C4-2B (cell line): ENCODE results near the gene ZNHIT1.

Experiments
- H3K27ac ChIP-seq: fragments of 450-650 bp; 2 replicates; pipeline ENCODE4 v1.5.1; 2017
- ZFX ChIP-seq: fragments of 450-650 bp; IDR thresholded peaks from 2 replicates; pipeline ENCODE4 v1.6.1; 2017
- TF ChIP-seq, protein P1 (sequence below): fragments of 450-650 bp; conservative IDR thresholded peaks from 2 replicates; pipeline ENCODE4 v1.5.1; 2017; ENCODE audit warnings: mild to moderate bottlenecking

ZNHIT1 gene

GRCh38 chr7:101234636-101235035, 16.7 kb downstream of the ZNHIT1 start:
- H3K27ac ChIP-seq, result no peak overlapping the region
- TF ChIP-seq ZFX, result no peak
- TF ChIP-seq, protein P1, sequence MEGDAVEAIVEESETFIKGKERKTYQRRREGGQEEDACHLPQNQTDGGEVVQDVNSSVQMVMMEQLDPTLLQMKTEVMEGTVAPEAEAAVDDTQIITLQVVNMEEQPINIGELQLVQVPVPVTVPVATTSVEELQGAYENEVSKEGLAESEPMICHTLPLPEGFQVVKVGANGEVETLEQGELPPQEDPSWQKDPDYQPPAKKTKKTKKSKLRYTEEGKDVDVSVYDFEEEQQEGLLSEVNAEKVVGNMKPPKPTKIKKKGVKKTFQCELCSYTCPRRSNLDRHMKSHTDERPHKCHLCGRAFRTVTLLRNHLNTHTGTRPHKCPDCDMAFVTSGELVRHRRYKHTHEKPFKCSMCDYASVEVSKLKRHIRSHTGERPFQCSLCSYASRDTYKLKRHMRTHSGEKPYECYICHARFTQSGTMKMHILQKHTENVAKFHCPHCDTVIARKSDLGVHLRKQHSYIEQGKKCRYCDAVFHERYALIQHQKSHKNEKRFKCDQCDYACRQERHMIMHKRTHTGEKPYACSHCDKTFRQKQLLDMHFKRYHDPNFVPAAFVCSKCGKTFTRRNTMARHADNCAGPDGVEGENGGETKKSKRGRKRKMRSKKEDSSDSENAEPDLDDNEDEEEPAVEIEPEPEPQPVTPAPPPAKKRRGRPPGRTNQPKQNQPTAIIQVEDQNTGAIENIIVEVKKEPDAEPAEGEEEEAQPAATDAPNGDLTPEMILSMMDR, result no peak

GRCh38 chr7:101235050-101235449, 17.1 kb downstream of the ZNHIT1 start:
- TF ChIP-seq, protein P1, result no peak
- no peak for TF ChIP-seq ZFX
- H3K27ac ChIP-seq, result no peak overlapping the region

GRCh38 chr7:101235522-101235921, 17.6 kb downstream of the ZNHIT1 start:
- no peak for TF ChIP-seq ZFX
- TF ChIP-seq, protein P1, result no peak

DNA sequence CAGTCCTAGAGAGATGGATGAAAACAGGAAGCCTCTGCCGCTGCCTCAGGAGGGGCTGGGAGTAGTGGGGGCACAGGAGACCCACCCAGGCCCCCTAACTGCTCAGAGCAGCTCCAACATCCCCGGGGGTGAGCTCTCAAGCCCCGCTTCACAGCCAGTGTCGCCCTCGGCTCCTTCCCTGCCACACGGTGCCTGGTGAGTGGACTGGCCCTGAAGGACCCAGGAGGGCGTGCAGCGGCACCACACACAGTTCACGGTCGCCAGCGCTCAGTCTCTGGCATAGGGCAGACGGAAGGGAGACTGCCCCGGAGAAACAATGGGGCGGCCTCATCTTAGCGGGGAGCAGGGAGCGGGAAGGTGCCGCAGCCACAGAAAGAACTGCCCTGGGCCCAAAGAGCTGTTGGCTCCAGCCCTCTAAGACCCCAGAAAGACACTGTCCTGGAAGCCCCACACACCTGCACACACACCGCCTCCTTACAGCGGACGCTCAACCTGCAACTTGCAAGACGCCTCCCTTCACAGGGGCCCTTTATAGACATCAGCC, 18.4 kb downstream of the ZNHIT1 start:
- H3K27ac ChIP-seq, result no peak overlapping the region
- TF ChIP-seq, protein P1, result no peak
- no peak for TF ChIP-seq ZFX

More at GRCh38 chr7:101235522-101235921, 17.6 kb downstream of the ZNHIT1 start:
- H3K27ac ChIP-seq, result no peak overlapping the region

DNA sequence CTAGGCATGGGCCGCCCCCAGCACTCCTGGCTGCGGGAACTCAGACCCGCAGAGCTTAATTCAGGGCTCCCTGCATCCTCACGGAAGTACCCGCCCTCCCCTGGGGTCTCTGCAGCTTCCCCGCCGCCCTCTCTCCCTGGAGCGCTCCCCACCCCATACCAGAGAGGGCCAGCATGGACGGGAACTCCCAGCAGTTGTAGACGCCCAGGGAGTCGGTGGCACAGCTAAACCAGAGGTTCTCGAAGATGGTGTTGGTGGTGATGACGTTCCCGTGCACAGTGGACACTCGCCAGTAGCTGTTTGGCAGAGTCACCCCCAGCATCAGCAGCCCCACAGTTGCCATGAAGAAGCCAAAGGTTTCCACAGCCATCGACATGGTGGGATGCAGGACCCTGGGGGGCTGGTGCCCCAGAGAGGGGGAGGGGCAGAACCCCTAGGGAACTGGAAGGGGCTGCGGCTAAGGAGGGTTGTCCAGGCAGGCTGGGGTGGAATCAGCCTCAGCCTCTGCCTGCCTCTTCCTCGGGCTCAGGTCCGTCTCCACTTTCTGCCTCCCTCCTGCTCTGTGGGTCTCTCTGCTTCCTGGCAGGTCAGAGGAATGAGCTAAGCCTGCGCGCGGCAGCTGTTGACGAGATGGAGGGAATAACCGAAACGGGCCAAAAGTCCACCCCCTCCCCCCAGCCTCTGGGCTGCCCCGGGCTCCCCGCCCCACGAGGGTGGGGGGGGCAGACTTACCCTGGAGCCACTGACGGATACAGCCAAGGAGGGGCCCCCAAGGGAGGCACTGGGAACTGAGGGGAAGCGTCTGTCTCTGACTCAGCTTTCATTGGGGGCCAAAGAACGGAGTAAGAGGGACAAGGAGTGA, 19.5 kb downstream of the ZNHIT1 start, which contains the start of gene CLDN15:
CLDN15 (minus strand) TSS at position 597 of the 862 bp plus-strand sequence; CDS start at position 376, 221 bp downstream.
- TF ChIP-seq ZFX, result no peak
- TF ChIP-seq, protein P1, result no peak
- H3K27ac ChIP-seq, result no peak within 1 kb of the TSS

- no peak overlapping the region for H3K27ac ChIP-seq
- TF ChIP-seq, protein P1, result no peak
- no peak for TF ChIP-seq ZFX
Observed at GRCh38 chr7:101238226-101239182, 20.5 kb downstream of the ZNHIT1 start.
